NCI-H526 treated with DMSO at 0.1 percent for 48 hours (cell line): ENCODE data around the gene OR5W2.
"Not testable (repeated sequence)": the region's sequence is repeated elsewhere in the genome, so short reads cannot be mapped to it uniquely, and the experiment has no call there.

Experiments used
- DNase-seq: peaks from one replicate; lab custom pipeline; 2025; lab: John Stamatoyannopoulos, UW

OR5W2 gene

DNA sequence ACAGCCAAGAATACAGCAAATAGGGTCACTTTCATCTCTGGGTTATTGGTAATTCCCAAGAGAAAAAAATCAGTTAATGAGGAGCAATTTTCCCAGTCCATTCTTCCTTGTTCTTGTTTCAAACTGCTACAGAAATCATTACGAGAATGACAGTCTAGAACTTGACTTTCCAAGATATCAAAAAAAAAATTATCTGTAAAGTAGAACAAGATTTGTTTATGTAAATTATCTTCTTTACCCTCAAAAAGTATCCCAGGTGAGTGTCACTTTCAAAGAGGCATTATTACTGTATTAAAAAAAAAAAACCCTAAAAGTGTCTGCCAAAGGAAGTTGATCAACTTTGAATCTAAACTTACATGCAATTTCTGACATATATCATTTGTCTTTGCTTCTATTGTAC lies at the start of gene OR5W2:
Gene OR5W2 (minus strand): TSS at position 101 of the 400 bp plus-strand sequence. CDS start 0 bp downstream, at position 101.
- no peak for DNase-seq

DNA sequence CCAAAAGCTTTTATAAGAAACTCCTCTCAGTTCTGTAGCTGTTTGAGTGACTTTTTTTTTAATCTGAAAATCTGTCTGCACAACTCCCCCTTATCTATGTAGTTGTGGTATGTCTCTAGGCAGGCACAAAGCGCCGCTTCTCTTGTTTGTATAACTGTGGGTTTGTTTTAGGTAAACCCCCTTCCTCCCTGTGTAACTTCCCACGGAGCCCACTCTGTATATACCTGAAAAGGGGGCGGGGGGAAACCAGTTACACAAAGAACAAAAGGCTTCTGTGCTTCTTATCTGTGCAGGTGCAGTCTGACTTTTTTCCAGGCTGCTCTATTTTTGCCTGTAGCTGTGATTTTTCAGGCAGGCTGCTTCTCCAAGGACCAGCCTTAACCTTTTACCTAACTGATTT lies 42.1 kb upstream of the OR5W2 start:
- no peak for DNase-seq

GRCh38 chr11:55949330-55949729 lies 34.9 kb upstream of the OR5W2 start:
- DNase-seq: no peak

- DNase-seq: peak; percentile 25
Observed at GRCh38 chr11:55942785-55943392, 28.5 kb upstream of the OR5W2 start.

DNA sequence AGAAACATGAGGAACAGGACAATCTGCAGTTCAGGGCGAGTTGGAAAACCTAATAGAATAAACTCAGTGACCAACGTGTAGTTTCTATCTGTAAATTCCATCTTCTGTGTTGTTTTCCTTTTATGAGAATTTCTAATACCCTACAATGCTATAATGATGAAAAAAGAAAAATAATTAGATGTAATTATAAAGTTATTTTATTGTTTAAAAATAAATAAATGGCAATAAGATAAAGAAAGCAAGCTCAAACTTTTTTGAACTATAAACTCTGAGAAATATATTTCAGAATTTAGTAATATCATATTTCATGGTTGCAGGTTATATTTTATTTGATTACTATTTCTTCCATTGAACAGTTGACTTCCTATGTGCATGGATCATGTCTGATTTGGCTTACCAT lies 21.9 kb upstream of the OR5W2 start, which contains the start of gene OR5I1:
Gene OR5I1 (minus strand): TSS at position 101 of the 400 bp plus-strand sequence. CDS start 0 bp downstream, at position 101.
- no peak for DNase-seq

DNA sequence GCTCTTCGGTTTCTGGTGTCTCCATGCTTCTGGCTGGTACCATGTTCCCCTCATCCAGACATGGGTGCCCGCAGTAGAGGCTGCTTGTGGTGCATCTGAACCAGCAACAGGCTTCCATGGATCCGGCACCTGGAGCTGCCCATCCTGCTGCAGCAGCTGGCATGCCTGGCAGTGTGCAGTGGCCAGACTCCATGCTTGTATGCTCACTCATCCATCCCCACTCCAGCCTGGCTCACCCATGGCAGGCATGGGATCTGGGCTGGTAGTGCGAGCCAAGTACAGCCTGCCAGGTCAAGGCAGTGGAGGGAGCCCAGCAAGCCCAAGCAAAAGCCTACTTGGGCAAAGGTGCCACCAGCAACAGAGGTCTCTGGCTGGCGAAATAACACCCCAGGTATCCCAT lies 6.2 kb upstream of the OR5W2 start:
- no peak for DNase-seq

GRCh38 chr11:55902308-55902707 lies 12.1 kb downstream of the OR5W2 start:
- DNase-seq: no peak

- DNase-seq: no peak
Observed at GRCh38 chr11:55895216-55895615, 19.2 kb downstream of the OR5W2 start.

GRCh38 chr11:55885481-55885880 lies 28.9 kb downstream of the OR5W2 start:
- not testable (repeated sequence) for DNase-seq

DNA sequence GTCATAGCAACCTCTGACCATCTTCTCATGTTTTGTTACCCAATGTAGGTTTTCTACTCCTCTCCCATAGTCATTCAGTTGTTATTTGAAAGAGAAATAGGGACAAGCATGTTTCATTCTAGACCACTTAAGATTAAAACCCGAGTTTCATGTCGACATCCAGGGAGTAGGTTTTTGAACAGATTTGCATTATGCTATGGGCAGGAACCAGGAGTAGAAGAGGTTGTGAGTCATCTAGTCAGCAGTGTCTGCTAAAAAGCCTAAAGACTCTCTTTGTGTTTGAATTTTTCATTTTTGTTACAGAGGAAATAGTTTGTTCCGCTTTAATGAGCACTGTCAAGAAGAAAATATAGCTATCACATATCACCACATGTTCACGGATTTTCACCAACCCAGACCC lies 29.4 kb downstream of the OR5W2 start:
- DNase-seq: not testable (repeated sequence)

DNA sequence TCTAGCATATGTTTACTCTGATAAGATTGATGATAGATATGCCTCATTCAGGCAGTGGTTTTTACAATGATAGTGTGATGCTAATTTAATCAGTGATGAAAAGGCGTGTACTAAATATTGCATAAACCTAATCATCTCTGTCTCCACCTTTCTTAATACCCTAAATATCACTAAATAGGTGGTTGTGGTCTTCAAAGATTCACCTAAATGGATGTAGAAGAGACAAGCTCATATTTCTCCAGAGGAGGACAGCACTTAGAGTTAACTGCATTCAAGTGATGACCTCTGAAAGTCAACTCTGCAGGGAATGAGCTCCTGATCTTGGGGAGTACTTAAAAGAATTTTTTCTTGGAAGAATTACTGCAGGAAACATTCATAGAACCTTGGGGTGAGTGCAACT lies 31.4 kb downstream of the OR5W2 start, which contains the start of gene TRIM51:
Gene TRIM51 (plus strand): TSS at position 301 of the 400 bp plus-strand sequence. CDS start 2,132 bp downstream, outside the sequence.
- DNase-seq: not testable (repeated sequence)

DNA sequence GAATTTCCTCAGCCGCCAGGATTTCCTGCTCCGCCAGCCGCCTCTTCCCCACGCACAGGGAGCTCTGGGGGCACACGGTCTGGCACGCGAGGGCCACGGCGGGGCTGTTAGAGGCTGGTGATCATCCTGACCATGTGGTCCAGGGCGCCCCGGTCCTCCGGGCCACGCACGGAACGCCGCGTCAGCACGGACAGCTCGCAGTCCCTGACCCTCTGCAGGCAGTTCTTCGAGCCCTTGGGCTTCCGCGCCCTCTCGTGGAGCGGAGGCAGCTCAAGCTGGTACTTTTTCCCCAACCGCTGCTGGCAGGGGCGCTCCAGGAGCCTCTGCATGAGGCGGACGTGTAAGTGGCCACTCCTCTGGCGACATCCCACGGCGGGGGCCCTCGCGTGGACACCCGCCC lies 41.2 kb downstream of the OR5W2 start:
- not testable (repeated sequence) for DNase-seq

DNA sequence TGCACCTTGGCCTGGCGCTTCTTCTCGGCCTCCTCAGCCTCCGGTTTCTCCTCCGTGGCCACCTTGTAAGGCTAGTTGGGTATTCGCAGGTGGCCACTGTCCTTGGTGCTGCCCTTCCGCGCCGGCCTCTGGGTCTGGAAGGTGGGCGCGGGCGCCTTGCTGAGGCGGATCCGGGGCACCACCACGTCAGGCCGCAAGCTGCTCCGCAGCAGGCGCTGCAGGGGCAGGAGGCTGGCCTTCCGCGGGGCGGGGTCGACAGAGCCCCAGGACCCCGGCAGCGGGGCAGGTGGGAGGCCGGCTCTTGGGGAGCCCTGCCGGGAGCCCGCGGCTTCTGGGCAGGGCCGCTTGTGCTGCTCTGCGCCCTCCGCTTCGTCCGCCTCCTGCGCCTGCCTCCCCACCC lies 41.7 kb downstream of the OR5W2 start:
- DNase-seq: not testable (repeated sequence)

DNA sequence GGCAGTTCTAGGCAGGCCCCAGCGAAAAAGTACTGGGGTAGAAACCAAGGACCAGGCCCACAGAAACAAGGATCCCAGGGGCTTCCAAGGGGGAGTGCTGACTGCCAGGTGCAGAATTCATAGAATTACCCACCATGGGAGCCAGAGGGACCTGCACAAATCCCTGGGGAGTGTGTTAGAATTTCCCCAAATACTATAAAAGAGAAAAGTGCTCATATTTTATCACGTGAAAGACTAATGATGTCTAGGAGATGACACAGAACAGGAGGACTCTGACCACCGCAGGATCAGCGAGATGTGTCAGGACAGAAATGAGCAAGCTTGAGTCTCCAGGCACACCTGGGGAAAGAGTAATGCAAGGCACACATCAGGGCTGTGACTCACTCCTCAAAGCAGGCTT lies 47.0 kb downstream of the OR5W2 start:
- DNase-seq: not testable (repeated sequence)
